Neural cell (in vitro differentiated cells): ENCODE data around the gene SEC14L6.

Source experiments
- CTCF ChIP-seq: fragments of 450-650 bp; IDR thresholded peaks from 2 replicates; pipeline ENCODE4 v1.5.1; 2014; ENCODE audit warnings: antibody characterized with exemption, mild to moderate bottlenecking, moderate library complexity; ENCODE audit not compliant: poor library complexity, severe bottlenecking
- EP300 ChIP-seq: fragments of 450-650 bp; conservative IDR thresholded peaks from 2 replicates; pipeline ENCODE4 v1.6.1; 2014; ENCODE audit warnings: antibody characterized with exemption, mild to moderate bottlenecking, moderate library complexity; ENCODE audit not compliant: poor library complexity, severe bottlenecking
- POLR2AphosphoS5 ChIP-seq: IDR thresholded peaks from 2 replicates; pipeline ENCODE4 v1.6.1; 2012
- REST ChIP-seq: IDR thresholded peaks from 2 replicates; pipeline ENCODE4 v1.6.1; 2012; ENCODE audit warnings: borderline replicate concordance
- SMC3 ChIP-seq: fragments of 450-650 bp; conservative IDR thresholded peaks from 2 replicates; pipeline ENCODE4 v1.6.1; 2014; ENCODE audit warnings: antibody characterized with exemption, mild to moderate bottlenecking, moderate library complexity; ENCODE audit not compliant: poor library complexity
- TAF1 ChIP-seq: IDR thresholded peaks from 2 replicates; pipeline ENCODE4 v1.6.1; 2012; ENCODE audit warnings: low read depth

GRCh38 chr22:30538280-30538679 is 8.3 kb downstream of the SEC14L6 start:
- TF ChIP-seq CTCF: no peak
- TF ChIP-seq REST: no peak
- TF ChIP-seq SMC3: no peak
- no peak for TF ChIP-seq TAF1
- no peak for TF ChIP-seq EP300
- TF ChIP-seq POLR2AphosphoS5: no peak
